NK-92 (cell line): ENCODE measurements around the gene ARPC2.
A peak's percentile ranks its signal among the peaks of the same experiment; 100 is the strongest.
"Not testable (repeated sequence)": the region's sequence is repeated elsewhere in the genome, so short reads cannot be mapped to it uniquely, and the experiment has no call there.

Experiments used
- DNase-seq: peaks from one replicate; lab custom pipeline; 2025; ENCODE audit not compliant: unreplicated experiment; lab: John Stamatoyannopoulos, UW

ARPC2 gene

DNA sequence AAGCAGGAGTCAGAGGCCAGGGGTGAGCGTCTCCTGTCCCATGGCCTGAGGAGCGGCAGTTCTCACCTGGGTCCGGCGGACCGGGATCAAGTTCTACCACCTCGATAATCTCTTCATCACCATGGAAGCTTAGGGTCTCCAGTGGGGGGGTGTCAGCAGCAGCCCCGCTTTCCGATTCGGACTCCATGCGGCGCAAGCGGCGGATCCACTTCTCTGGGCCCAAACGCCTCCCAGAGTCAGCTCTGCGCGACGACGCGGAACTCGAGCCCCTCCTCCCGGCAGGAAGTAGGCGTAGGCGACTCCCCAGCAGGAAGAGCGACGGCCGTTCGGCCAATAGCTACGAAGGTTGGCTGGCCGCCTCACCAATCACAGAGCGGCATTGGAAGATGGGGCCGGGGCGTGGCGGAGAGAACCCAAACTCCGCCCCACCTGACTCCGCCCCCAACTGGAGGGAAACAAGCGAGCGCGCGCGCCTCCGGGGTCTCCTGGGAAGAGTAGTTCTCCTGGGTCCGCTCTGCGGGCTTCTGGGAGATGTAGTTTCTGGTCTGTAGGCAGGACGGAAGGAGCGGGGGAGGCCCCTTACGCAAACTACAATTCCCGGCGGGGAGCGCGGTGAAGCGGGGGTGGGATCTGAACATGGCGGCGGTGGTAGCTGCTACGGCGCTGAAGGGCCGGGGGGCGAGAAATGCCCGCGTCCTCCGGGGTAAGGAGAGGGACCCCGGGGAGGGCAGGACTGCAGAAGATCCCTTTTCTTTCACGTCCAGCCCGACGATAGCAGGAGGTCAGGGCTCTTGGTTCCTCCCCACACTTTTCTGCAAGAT, 53.1 kb downstream of the ARPC2 start, which contains the start of the genes AAMP and PNKD:
Gene AAMP, minus strand, starts transcription at position 238 of the 821 bp plus-strand sequence. Its CDS starts 51 bp downstream, at position 187.
Gene PNKD, plus strand, starts transcription at position 620 of the 821 bp plus-strand sequence. Its CDS starts 17 bp downstream, at position 637.
- peak; percentile 97 for DNase-seq

- no peak for DNase-seq
These were observed 53.9 kb downstream of the ARPC2 start for GRCh38 chr2:218270721-218271486.

GRCh38 chr2:218271487-218271797, 54.5 kb downstream of the ARPC2 start:
- no peak for DNase-seq

DNA sequence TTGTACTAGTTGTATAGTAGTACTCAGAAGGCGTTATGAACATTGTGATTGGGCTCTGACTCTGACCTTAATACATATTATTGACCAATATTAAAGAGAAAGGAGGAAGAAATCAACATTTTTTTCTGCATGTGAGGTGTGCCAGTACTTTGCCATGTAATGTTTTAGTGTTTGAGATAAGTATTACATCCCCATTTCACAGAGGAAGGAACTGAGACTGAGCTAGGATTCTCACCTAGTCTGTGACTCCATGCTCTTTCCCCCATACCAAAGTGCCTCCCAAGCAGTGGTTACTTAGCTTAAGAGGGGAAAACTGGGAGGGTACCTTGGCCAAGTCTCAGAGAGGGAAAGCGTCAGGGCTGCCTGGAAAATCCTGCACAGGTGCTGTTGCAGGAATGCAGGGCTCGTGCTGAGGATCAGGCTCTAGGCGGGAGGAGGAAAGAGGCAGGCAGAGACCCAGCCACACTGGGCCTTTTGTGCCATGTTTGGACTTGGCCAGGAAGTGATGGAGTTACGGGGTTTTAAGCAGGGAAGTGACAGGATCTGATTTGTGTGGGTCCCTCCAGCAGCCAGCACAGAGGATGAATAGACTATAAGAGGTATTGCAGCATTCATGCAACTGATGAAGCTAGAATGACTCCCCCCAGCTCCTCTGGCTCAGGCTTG, 55.0 kb downstream of the ARPC2 start:
- DNase-seq: no peak

- DNase-seq: peak; percentile 3
These were observed 55.7 kb downstream of the ARPC2 start for GRCh38 chr2:218272531-218273212.

GRCh38 chr2:218273214-218273907, 56.4 kb downstream of the ARPC2 start:
- DNase-seq: not testable (repeated sequence)

DNA sequence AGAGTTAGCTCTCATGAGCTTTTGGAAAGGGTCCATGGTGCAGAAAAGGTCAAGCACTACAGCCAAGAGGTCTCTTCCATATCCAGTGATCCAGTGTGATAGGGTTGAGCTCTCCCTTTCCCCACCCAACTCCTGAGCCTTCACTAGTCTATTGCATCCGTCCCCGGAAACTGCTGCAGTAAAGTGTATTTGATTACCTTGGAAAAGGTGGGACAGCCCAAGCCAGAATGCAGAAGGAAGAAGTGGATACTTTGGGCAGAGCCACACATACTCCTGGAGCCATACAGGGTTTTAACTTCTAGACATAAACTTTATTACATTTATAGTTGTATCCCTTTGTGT, 56.9 kb downstream of the ARPC2 start:
- no peak for DNase-seq

GRCh38 chr2:218274586-218274985, 57.6 kb downstream of the ARPC2 start:
- DNase-seq: no peak

DNA sequence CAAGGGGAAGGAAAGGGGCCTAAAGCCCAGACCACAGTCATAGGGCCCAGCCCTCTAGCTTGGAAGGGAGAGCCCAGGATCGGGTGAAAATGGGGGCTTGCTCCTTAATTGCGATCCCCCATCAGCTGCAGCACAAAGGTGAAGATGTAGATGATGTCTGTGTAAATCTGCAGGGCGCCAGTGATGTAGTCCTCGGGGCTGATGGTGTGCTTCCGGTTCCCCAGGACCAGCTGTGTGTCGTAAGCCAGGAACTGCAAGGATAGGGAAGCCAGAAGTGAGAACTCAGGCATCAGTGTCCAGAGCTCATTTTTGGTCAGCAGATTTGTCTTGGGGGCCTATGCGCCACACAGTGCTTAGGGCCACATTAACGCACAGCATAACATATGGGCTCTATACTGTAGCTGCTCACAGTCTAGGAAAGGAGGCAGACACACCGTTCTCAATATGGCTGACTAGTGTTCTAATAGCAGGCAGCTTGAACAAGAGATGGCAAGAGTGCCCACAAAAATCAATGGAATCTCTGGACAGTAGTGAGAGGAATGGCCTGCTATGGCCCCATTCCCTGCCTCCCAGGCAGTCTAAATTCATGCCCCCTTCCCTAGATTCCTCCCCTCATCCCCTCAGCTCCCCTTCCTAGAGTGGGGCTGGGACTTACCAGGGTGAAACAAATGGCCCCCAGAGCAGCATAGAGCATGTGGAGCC, 58.5 kb downstream of the ARPC2 start:
- DNase-seq: no peak

DNA sequence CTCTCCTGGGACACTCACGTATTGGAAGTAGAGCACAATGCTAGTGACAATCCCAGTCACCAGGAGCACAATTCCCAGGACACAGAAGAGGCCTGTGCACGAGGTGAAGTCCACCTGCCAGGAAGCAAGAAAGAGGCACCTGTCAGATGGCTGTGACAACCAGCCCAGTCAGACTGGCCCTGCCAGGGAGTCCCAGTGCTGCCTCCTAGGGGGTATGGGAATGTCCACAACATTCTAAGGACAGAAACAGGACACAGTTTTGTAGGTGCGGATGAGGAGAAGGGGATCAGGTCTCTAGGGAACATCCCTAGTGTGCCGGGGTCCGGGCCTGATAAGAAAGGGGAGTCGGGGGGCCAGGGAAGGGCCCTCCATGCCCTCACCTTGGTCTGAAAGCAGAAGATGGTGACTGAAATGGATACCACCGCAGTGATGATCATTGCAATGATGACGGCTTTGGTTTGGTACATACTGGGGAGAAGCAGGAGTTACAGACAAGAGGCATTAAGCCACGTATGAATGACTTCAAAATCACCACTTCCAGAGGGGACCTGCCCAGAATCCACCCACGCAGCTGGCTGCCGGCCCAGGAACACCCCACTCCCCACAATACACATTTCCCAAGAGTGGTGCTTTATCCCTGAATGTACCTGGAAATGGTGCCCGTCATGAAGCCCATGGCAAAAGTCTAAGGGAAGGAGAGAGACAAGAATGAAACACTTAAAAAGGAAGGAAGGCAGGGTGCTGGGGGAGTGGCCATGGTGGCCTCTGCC, 60.2 kb downstream of the ARPC2 start:
- DNase-seq: no peak

DNA sequence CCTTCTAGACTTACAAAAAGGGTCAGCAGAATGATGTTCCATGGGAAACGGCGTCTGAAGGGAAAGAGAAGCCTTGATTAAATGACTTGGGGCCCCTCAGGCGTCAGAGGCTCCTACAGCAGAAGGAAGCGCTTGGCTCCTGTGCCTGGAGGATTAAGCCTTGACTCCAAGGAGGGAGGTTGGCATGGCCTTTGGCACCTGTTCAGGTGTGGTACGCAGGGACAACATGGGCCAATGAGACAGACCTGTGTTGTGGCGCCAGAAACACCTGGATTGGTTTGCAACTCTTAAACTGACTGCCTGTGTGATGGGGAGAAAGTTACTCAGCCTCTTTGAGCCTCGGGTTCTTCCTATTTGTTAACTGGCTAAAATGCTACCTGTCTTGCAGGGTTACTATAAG, 60.9 kb downstream of the ARPC2 start:
- DNase-seq: no peak

GRCh38 chr2:218278531-218279360, 61.8 kb downstream of the ARPC2 start:
- no peak for DNase-seq

DNA sequence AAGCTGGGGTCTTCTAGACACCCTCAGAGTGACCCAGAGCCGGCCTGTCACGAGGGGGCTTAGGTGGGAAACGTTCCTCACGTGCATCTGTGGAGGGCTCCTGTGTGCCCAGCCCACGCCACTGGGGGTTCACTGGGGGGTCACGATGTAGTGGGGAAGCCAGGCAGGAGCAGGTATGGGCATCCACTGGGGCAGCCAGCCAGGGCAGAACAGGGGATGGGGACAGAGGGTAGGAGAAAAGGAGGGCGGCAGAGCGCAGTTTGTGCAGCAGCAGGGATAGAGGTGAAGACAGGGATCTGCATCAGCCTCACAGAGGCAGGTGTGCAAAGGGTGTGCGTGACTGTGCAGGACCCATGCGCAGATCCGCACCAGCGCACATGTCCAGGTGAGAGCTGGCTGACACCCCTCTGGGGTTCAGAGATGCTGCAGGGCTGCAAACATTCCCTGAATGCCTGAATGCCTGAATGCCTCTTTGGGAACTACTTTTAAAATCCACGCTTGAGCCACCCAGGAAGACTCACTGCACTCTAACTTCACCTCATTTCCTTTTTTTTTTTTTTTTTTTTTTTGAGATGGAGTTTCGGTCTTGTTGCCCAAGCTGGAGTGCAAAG, 63.4 kb downstream of the ARPC2 start:
- no peak for DNase-seq

DNA sequence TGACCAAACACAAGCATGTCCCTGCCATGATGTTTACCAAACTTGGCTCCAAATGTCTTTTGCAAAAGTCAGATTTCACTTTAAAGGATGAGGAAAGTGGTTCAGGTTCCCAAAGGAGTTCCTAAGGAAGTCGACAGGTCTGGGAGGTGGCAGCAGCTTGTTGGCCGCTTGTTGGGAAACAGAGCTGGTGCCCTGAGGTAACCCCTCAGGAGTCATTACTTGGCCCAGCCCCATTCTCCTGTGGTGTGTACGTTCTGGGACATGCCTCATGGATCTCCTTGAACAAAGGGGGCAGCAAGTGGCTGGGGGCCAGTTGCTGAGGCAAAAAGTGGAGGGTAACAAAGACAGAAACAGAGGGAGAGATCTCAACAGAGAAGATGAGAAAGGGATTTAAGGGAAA, 64.5 kb downstream of the ARPC2 start:
- no peak for DNase-seq

DNA sequence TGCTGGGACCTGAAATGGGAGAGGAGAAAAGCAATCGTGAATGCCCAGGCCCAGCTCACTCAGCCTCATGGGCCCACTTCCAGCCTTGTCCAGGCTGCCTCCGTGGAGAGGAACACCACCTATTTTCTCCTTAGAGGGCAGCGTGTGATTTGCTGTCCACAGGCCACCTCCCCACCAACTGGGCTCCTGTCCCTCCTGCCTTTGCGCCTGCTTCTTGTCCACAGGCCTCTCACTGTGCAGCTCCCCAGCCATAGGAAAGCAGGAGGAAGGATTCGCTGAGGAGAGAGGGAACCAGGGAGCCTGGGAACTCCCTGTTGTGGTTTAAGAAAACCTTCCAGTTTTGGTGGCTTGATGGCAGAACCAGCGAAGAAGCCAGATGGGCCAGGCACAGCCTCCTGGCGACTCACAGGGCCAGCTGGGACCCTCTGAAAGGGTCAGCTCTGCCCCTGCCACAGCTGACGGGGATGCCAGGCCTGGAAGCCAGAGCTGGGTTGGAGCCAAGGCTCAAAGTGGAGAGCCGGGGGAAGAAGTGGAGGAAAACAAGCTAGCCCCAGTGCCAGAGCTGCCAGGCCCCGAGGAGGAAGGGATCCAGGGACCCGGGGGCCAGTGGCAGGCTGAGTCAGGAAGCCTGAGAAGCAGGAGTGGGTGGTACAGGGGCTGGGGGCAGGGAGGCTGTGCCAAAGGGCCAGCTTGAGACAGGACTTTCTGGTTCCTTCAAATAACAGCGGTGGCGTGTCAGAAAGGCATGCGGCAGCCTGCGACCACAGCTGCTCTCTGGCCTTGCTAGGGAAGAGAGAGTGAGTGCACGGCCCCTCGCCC, 65.4 kb downstream of the ARPC2 start:
- no peak for DNase-seq

- no peak for DNase-seq
These were observed 67.3 kb downstream of the ARPC2 start for GRCh38 chr2:218284106-218284811.

DNA sequence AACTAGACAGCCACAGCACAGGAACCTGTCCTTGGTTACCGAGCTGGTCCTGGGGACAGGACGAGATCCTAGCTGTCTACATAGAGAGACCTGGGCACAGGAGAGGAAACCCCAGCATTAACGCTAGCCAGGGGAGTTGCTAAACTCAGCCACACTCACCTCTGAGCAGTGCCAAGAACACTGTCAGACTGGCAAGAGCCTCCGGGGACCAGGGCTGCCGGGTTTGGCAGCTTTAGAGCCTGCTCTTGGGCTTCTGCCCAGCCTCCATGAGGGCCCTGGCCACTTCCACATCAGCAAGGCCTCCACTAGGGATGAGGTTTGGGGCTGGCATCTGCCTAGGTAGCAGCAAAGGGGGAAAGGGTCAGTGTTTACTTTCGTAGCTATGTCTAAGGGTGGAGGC, 68.6 kb downstream of the ARPC2 start:
- DNase-seq: no peak
